Tibial nerve (tissue), 3 donors: Measurements from ENCODE around the gene GASK1A.

ENCODE experiments used
- POLR2A ChIP-seq, 2 donors: fragments of 450-650 bp; IDR thresholded peaks; one replicate each; pipeline ENCODE4 v1.6.1; 2017; ENCODE audit warnings: antibody characterized with exemption in 2 of 2, mild to moderate bottlenecking in 2 of 2, moderate library complexity in 2 of 2
- TF ChIP-seq, protein P1 (sequence below), 5 experiments: fragments of 200-600 bp in 3 of 5; fragments of 450-650 bp in 2 of 5; sonication (generic) in 3 of 5; IDR thresholded peaks; one replicate each; pipeline ENCODE4 v1.5.1; 2016 to 2019; ENCODE audit warnings: antibody characterized with exemption in 5 of 5, mild to moderate bottlenecking in 3 of 5, moderate library complexity in 2 of 5

DNA sequence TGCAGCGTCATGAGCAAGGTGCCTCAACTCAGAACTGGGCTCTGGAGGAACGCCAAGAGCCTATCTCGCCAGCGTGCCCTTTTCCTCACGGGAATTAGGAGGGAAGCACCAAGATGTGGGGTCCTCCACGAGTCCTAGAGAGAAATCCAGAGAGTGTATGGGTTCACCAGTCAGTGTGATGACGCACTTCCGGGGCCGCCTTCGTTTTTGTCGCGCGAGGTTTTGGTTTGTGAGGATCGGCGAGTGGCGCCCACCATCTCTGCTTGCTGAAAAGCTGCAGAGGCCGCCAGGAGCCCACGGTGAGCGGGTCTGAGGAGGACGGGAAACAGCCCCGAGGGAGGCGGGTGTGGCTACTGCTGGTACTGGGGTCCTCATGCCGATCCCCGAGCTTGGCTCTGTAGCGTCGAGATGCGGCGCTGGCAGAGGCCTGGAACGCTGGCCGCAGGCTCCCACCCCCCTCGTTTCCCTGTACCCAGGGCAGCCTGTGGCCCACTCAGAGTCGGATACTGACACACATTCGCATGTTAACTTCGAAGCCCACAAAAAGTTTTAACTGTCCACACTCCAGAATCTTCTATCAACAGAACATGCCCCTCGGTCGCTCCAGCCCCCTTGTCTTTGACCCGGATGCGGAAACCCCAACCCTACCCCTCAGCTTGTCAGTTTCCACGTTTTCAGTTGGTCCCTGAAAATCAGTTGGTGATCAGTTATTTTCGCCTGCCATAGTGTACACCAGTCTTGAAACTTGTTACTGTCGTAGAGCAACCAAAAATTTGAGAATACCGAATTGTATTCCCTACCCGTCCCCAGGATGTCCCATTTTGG, 42.7 kb upstream of the GASK1A start:
- TF ChIP-seq, protein P1, sequence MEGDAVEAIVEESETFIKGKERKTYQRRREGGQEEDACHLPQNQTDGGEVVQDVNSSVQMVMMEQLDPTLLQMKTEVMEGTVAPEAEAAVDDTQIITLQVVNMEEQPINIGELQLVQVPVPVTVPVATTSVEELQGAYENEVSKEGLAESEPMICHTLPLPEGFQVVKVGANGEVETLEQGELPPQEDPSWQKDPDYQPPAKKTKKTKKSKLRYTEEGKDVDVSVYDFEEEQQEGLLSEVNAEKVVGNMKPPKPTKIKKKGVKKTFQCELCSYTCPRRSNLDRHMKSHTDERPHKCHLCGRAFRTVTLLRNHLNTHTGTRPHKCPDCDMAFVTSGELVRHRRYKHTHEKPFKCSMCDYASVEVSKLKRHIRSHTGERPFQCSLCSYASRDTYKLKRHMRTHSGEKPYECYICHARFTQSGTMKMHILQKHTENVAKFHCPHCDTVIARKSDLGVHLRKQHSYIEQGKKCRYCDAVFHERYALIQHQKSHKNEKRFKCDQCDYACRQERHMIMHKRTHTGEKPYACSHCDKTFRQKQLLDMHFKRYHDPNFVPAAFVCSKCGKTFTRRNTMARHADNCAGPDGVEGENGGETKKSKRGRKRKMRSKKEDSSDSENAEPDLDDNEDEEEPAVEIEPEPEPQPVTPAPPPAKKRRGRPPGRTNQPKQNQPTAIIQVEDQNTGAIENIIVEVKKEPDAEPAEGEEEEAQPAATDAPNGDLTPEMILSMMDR (IDR thresholded peaks at IDR 0.05): no peak
- no peak for TF ChIP-seq POLR2A (IDR thresholded peaks at IDR 0.05)
